Mesodermal cell (in vitro differentiated cells): ENCODE results near the gene TFDP2.
"Not testable (repeated sequence)": the region's sequence is repeated elsewhere in the genome, so short reads cannot be mapped to it uniquely, and the experiment has no call there.

ENCODE experiments used
- H3K27ac ChIP-seq: 2 replicates; pipeline ENCODE4 v1.7.0; 2013; ENCODE audit warnings: mild to moderate bottlenecking, low read depth, low read length, moderate library complexity; ENCODE audit not compliant: severe bottlenecking
- H3K36me3 ChIP-seq: 2 replicates; pipeline ENCODE4 v1.7.1; 2013; ENCODE audit warnings: mild to moderate bottlenecking, low read length, moderate library complexity; ENCODE audit not compliant: control insufficient read depth, insufficient read depth
- H3K4me1 ChIP-seq: one replicate; pipeline ENCODE4 v1.7.1; 2013; ENCODE audit warnings: mild to moderate bottlenecking, low read length; ENCODE audit not compliant: insufficient read depth, control insufficient read depth, poor library complexity, severe bottlenecking
- H3K4me3 ChIP-seq: 2 replicates; pipeline ENCODE4 v1.7.0; 2013; ENCODE audit warnings: low read length, control low read depth, mild to moderate bottlenecking; ENCODE audit not compliant: insufficient read depth, poor library complexity, severe bottlenecking; ENCODE audit errors: extremely low read depth
- H3K9me3 ChIP-seq: 2 replicates; pipeline ENCODE4 v1.7.1; 2013; ENCODE audit warnings: mild to moderate bottlenecking, low read length, moderate library complexity; ENCODE audit not compliant: control insufficient read depth
- WGBS, 2 experiments: methylation state at CpG; one replicate each; pipeline ENCODE4 v1.1.5; 2013; ENCODE audit warnings: missing lambda C conversion rate in 2 of 2; ENCODE audit not compliant: insufficient coverage in 2 of 2; 5-methylcytosine and 5-hydroxymethylcytosine counted together

The TFDP2 gene

GRCh38 chr3:142151828-142152227 is 2.5 kb upstream of the TFDP2 start:
- no peaks in the 10 kb centered on the region for H3K4me1 ChIP-seq
- no peak overlapping the region for H3K27ac ChIP-seq
- H3K36me3 ChIP-seq: no peaks in the 10 kb centered on the region
- H3K9me3 ChIP-seq: no peaks in the 10 kb centered on the region
- 67 to 100% methylated on average over 1 of the region's 1 CpG for WGBS, 2 experiments
- no peak overlapping the region for H3K4me3 ChIP-seq

GRCh38 chr3:142151240-142151639 is 1.9 kb upstream of the TFDP2 start:
- no peaks in the 10 kb centered on the region for H3K4me1 ChIP-seq
- no peaks in the 10 kb centered on the region for H3K9me3 ChIP-seq
- no peak overlapping the region for H3K27ac ChIP-seq
- no peaks in the 10 kb centered on the region for H3K36me3 ChIP-seq
- no peak overlapping the region for H3K4me3 ChIP-seq
- no CpG with 5 or more reads among the region's 3 CpGs for WGBS, 2 experiments

- Histone ChIP-seq H3K27ac (no peak overlapping the region), H3K4me1 (no peaks in the 10 kb centered on the region), H3K9me3 (no peaks in the 10 kb centered on the region), H3K4me3 (no peak overlapping the region), H3K36me3 (no peaks in the 10 kb centered on the region)
- 84 to 97% methylated on average over 4 to 9 of the region's 13 CpGs for WGBS, 2 experiments
These were observed 927 bp upstream of the TFDP2 start for GRCh38 chr3:142150271-142150670.

- H3K27ac ChIP-seq: no peak overlapping the region
- peak overlapping the region; percentile 69 for H3K4me3 ChIP-seq
- 5 to 11% methylated on average over 6 to 12 of the region's 14 CpGs for WGBS, 2 experiments
These were observed 289 bp upstream of the TFDP2 start for GRCh38 chr3:142149673-142149992.

GRCh38 chr3:142148044-142148791 is 1.1 kb downstream of the TFDP2 start:
- H3K27ac ChIP-seq: peak overlapping the region; percentile 78
- H3K4me3 ChIP-seq: peak overlapping the region; percentile 69
- 10 to 55% methylated on average over 5 of the region's 11 CpGs for WGBS, 2 experiments
- no peaks in the 10 kb centered on the region for H3K4me1 ChIP-seq
- H3K9me3 ChIP-seq: no peaks in the 10 kb centered on the region
- no peaks in the 10 kb centered on the region for H3K36me3 ChIP-seq

More at GRCh38 chr3:142149673-142149992, 289 bp upstream of the TFDP2 start:
- no peaks in the 10 kb centered on the region for H3K9me3 ChIP-seq
- no peaks in the 10 kb centered on the region for H3K36me3 ChIP-seq
- H3K4me1 ChIP-seq: no peaks in the 10 kb centered on the region

GRCh38 chr3:142144587-142144986 is 4.8 kb downstream of the TFDP2 start:
- WGBS, 2 experiments: 100% methylated on average over 3 of the region's 5 CpGs; no CpG with 5 or more reads in 1 of the 2 experiments
- H3K9me3 ChIP-seq, H3K27ac ChIP-seq, H3K36me3 ChIP-seq, H3K4me1 ChIP-seq, H3K4me3 ChIP-seq: not testable (repeated sequence)

GRCh38 chr3:142140608-142141285 is 8.6 kb downstream of the TFDP2 start:
- not testable (repeated sequence) for H3K4me3 ChIP-seq, H3K9me3 ChIP-seq, H3K4me1 ChIP-seq, H3K27ac ChIP-seq, H3K36me3 ChIP-seq
- 93% methylated on average over 10 to 15 of the region's 15 CpGs for WGBS, 2 experiments

- not testable (repeated sequence) for H3K27ac ChIP-seq, H3K9me3 ChIP-seq, H3K4me1 ChIP-seq, H3K36me3 ChIP-seq, H3K4me3 ChIP-seq
- WGBS, 2 experiments: no CpG with 5 or more reads among the region's 2 CpGs
These were observed 12.3 kb downstream of the TFDP2 start for GRCh38 chr3:142137089-142137488.

- no CpG with 5 or more reads among the region's 3 CpGs for WGBS, 2 experiments
These were observed 14.5 kb downstream of the TFDP2 start for GRCh38 chr3:142134799-142135325.

GRCh38 chr3:142129516-142130171 is 19.7 kb downstream of the TFDP2 start:
- no peak overlapping the region for H3K27ac ChIP-seq
- no peaks in the 10 kb centered on the region for H3K9me3 ChIP-seq
- no peak overlapping the region for H3K4me3 ChIP-seq
- WGBS, 2 experiments: no CpG with 5 or more reads among the region's 2 CpGs
- no peaks in the 10 kb centered on the region for H3K4me1 ChIP-seq
- no peaks in the 10 kb centered on the region for H3K36me3 ChIP-seq

More at GRCh38 chr3:142134799-142135325, 14.5 kb downstream of the TFDP2 start:
- Histone ChIP-seq H3K36me3 (no peaks in the 10 kb centered on the region), H3K4me3 (no peak overlapping the region), H3K4me1 (no peaks in the 10 kb centered on the region), H3K9me3 (no peaks in the 10 kb centered on the region), H3K27ac (no peak overlapping the region)
